Prostate gland (tissue), 2 donors: ENCODE measurements around the gene PLXDC1. TPM values are rescaled to one million over a fixed set of nuclear protein-coding genes. Genes with fewer than 3 reads are reported as not detected.

ENCODE experiments used
- DNase-seq: peaks from one replicate; pipeline ENCODE4 v3.0.0-alpha.2; 2019; ENCODE audit warnings: low spot score
- H3K27ac ChIP-seq, 2 donors: fragments of 200-600 bp; sonication (generic); 2 replicates each; pipeline ENCODE4 v1.5.1; 2017 to 2019
- H3K27me3 ChIP-seq: fragments of 200-600 bp; sonication (generic); replicated peaks from 2 replicates; pipeline ENCODE4 v1.5.1; 2019; ENCODE audit not compliant: insufficient read depth
- H3K36me3 ChIP-seq, 2 donors: fragments of 200-600 bp; sonication (generic); 1 replicate in 1 of 2; 2 replicates in 1 of 2; pipeline versions ENCODE4 v1.5.1 to v1.8.1; 2017 to 2019
- H3K4me1 ChIP-seq: fragments of 200-600 bp; sonication (generic); replicated peaks from 2 replicates; pipeline ENCODE4 v1.5.1; 2019
- H3K4me3 ChIP-seq, 2 donors: fragments of 200-600 bp; sonication (generic); 2 replicates each; pipeline ENCODE4 v1.5.1; 2017 to 2019
- H3K9me3 ChIP-seq: fragments of 200-600 bp; sonication (generic); 2 replicates; pipeline ENCODE4 v1.5.1; 2017
- CTCF ChIP-seq, 4 experiments: fragments of 200-600 bp in 2 of 4; fragments of 450-650 bp in 2 of 4; sonication (generic) in 2 of 4; IDR thresholded peaks; 1 replicate in 3 of 4; 2 replicates in 1 of 4; pipeline ENCODE4 v1.5.1; 2016 to 2019; ENCODE audit warnings: antibody characterized with exemption in 4 of 4, mild to moderate bottlenecking in 2 of 4, moderate library complexity in 2 of 4
- POLR2A ChIP-seq: fragments of 450-650 bp; IDR thresholded peaks from one replicate; pipeline ENCODE4 v1.6.1; 2016; ENCODE audit warnings: antibody characterized with exemption, mild to moderate bottlenecking
- POLR2AphosphoS5 ChIP-seq: sonication (generic); formaldehyde crosslinking; IDR thresholded peaks from one replicate; pipeline ENCODE4 v1.6.1; 2017; ENCODE audit warnings: antibody characterized with exemption
- WGBS: methylation state at CpG from one replicate; pipeline ENCODE4 v1.1.5; 2018; 5-methylcytosine and 5-hydroxymethylcytosine counted together
- intact Hi-C: fragments of 100-400 bp; cut with DNase I; formaldehyde crosslinking; loops from one replicate; pipeline ENCODE4 v1.14.2; 2022
- total RNA-seq, 2 donors: library from RNA; depleted of rRNA; stranded (reverse); fragments of >200 nt; gene quantifications; one replicate each; pipeline ENCODE4 v1.1.0, GENCODE V29; 2016

Gene PLXDC1
- total RNA-seq, 2 donors from 2014 or later = 3.9 to 5.4 TPM

- DNase-seq = no peak
- WGBS = 66% methylated on average over 7 of the region's 7 CpGs
- H3K9me3 ChIP-seq = no peaks in the 10 kb centered on the region
- intact Hi-C loops = no loop called here
- H3K27ac ChIP-seq = no peak overlapping the region
- H3K36me3 ChIP-seq = no peaks in the 10 kb centered on the region
- H3K4me3 ChIP-seq = no peak overlapping the region
- TF ChIP-seq POLR2AphosphoS5 (no peak), CTCF (IDR thresholded peaks at IDR 0.05) (no peak), POLR2A (no peak)
- H3K27me3 ChIP-seq = no peaks in the 10 kb centered on the region
- no peaks in the 10 kb centered on the region for H3K4me1 ChIP-seq
These were observed 7.8 kb downstream of the PLXDC1 start for GRCh38 chr17:39143552-39144093.

- intact Hi-C loops = no loop called here
- DNase-seq = no peak
- Histone ChIP-seq H3K36me3 (no peaks in the 10 kb centered on the region), H3K27me3 (no peaks in the 10 kb centered on the region), H3K4me1 (no peaks in the 10 kb centered on the region), H3K27ac (no peak overlapping the region), H3K9me3 (no peaks in the 10 kb centered on the region), H3K4me3 (no peak overlapping the region)
- TF ChIP-seq POLR2A = no peak
- TF ChIP-seq POLR2AphosphoS5 = no peak
- TF ChIP-seq CTCF (IDR thresholded peaks at IDR 0.05) = no peak
- WGBS = 86% methylated on average over 11 of the region's 11 CpGs
These were observed 9.3 kb downstream of the PLXDC1 start for GRCh38 chr17:39141915-39142664.

GRCh38 chr17:39141294-39141693 is 10.1 kb downstream of the PLXDC1 start:
- no peaks in the 10 kb centered on the region for H3K36me3 ChIP-seq
- TF ChIP-seq POLR2AphosphoS5 (no peak), POLR2A (no peak), CTCF (IDR thresholded peaks at IDR 0.05) (no peak)
- H3K4me3 ChIP-seq = no peak overlapping the region
- H3K27ac ChIP-seq = no peak overlapping the region
- intact Hi-C loops = no loop called here
- no peaks in the 10 kb centered on the region for H3K27me3 ChIP-seq
- WGBS = 94% methylated on average over 5 of the region's 5 CpGs
- no peaks in the 10 kb centered on the region for H3K9me3 ChIP-seq
- H3K4me1 ChIP-seq = no peaks in the 10 kb centered on the region
- DNase-seq = no peak

GRCh38 chr17:39139561-39139960 is 11.9 kb downstream of the PLXDC1 start:
- no peak overlapping the region for H3K4me3 ChIP-seq
- H3K9me3 ChIP-seq = no peaks in the 10 kb centered on the region
- no peaks in the 10 kb centered on the region for H3K36me3 ChIP-seq
- TF ChIP-seq CTCF (IDR thresholded peaks at IDR 0.05) (no peak), POLR2AphosphoS5 (no peak), POLR2A (no peak)
- no peaks in the 10 kb centered on the region for H3K4me1 ChIP-seq
- H3K27ac ChIP-seq = no peak overlapping the region
- intact Hi-C loops = no loop called here
- WGBS = 92% methylated on average over 9 of the region's 9 CpGs
- DNase-seq = no peak
- no peaks in the 10 kb centered on the region for H3K27me3 ChIP-seq

- no peak overlapping the region for H3K4me3 ChIP-seq
- H3K4me1 ChIP-seq = no peaks in the 10 kb centered on the region
- no peak overlapping the region for H3K27ac ChIP-seq
These were observed 12.3 kb downstream of the PLXDC1 start for GRCh38 chr17:39139161-39139511.

More at GRCh38 chr17:39139161-39139511, 12.3 kb downstream of the PLXDC1 start:
- no peak for DNase-seq
- Histone ChIP-seq H3K36me3 (no peaks in the 10 kb centered on the region), H3K9me3 (no peaks in the 10 kb centered on the region), H3K27me3 (no peaks in the 10 kb centered on the region)
- intact Hi-C loops = no loop called here
- 72% methylated on average over 2 of the region's 2 CpGs for WGBS
- TF ChIP-seq CTCF (IDR thresholded peaks at IDR 0.05) (no peak), POLR2A (no peak), POLR2AphosphoS5 (no peak)
